Neural progenitor cell (in vitro differentiated cells): ENCODE results near the gene EHD2. TPM values are rescaled to one million over a fixed set of nuclear protein-coding genes. Genes with fewer than 3 reads are reported as not detected.
A peak's percentile ranks its signal among the peaks of the same experiment; 100 is the strongest.

Source experiments
- DNase-seq: peaks from one replicate; pipeline ENCODE4 v3.0.0-alpha.2; 2016; ENCODE audit warnings: low spot score
- H2AFZ ChIP-seq: fragments of 200-600 bp; sonication (generic); replicated peaks from 2 replicates; pipeline ENCODE4 v1.6.1; 2016; ENCODE audit warnings: antibody characterized with exemption
- H3F3A ChIP-seq: fragments of 200-600 bp; sonication (generic); 2 replicates; pipeline ENCODE4 v1.6.1; 2016; ENCODE audit warnings: antibody characterized with exemption, low read depth
- H3K27ac ChIP-seq: fragments of 200-600 bp; sonication (generic); 2 replicates; pipeline ENCODE4 v1.5.1; 2016; ENCODE audit warnings: mild to moderate bottlenecking
- H3K27me3 ChIP-seq: fragments of 200-600 bp; sonication (generic); 2 replicates; pipeline ENCODE4 v1.6.1; 2016; ENCODE audit warnings: mild to moderate bottlenecking, moderate library complexity
- H3K36me3 ChIP-seq: fragments of 200-600 bp; sonication (generic); 2 replicates; pipeline ENCODE4 v1.5.1; 2016
- H3K4me1 ChIP-seq: fragments of 200-600 bp; sonication (generic); 2 replicates; pipeline ENCODE4 v1.6.1; 2016; ENCODE audit warnings: mixed run types
- H3K4me2 ChIP-seq: fragments of 200-600 bp; sonication (generic); 2 replicates; pipeline ENCODE4 v1.6.1; 2016
- H3K4me3 ChIP-seq: fragments of 200-600 bp; sonication (generic); 2 replicates; pipeline ENCODE4 v1.5.1; 2016
- H3K79me2 ChIP-seq: fragments of 200-600 bp; sonication (generic); 2 replicates; pipeline ENCODE4 v1.6.1; 2016; ENCODE audit warnings: low read depth
- H3K9ac ChIP-seq: fragments of 200-600 bp; sonication (generic); 2 replicates; pipeline ENCODE4 v1.6.1; 2016
- H3K9me3 ChIP-seq: fragments of 200-600 bp; sonication (generic); 2 replicates; pipeline ENCODE4 v1.5.1; 2016; ENCODE audit warnings: low read depth
- H4K20me1 ChIP-seq: fragments of 200-600 bp; sonication (generic); 2 replicates; pipeline ENCODE4 v1.6.1; 2016; ENCODE audit warnings: low read depth
- H3K27ac Mint-ChIP-seq: 3 replicates; pipeline ENCODE4 v1.8.0; 2021; ENCODE audit warnings: mixed read lengths
- H3K27me3 Mint-ChIP-seq: 2 replicates; pipeline ENCODE4 v1.8.0; 2022; ENCODE audit warnings: low read depth, mild to moderate bottlenecking, inconsistent platforms, moderate library complexity, mixed read lengths; ENCODE audit not compliant: insufficient read depth
- H3K36me3 Mint-ChIP-seq: 3 replicates; pipeline ENCODE4 v1.8.0; 2021; ENCODE audit warnings: mixed read lengths
- H3K4me1 Mint-ChIP-seq: 3 replicates; pipeline ENCODE4 v1.8.0; 2021; ENCODE audit warnings: mixed read lengths
- H3K4me3 Mint-ChIP-seq: 3 replicates; pipeline ENCODE4 v1.8.0; 2021; ENCODE audit warnings: mild to moderate bottlenecking, moderate library complexity, mixed read lengths
- H3K9me3 Mint-ChIP-seq: 3 replicates; pipeline ENCODE4 v1.8.0; 2020; ENCODE audit warnings: mixed read lengths
- CTCF ChIP-seq: fragments of 200-600 bp; sonication (generic); IDR thresholded peaks from 2 replicates; pipeline ENCODE4 v1.5.1; 2017; ENCODE audit warnings: antibody characterized with exemption, mild to moderate bottlenecking
- EZH2 ChIP-seq: fragments of 200-600 bp; sonication (generic); IDR thresholded peaks from 2 replicates; pipeline ENCODE4 v1.6.1; 2017; ENCODE audit warnings: antibody characterized with exemption, mild to moderate bottlenecking, moderate library complexity
- EZH2phosphoT487 ChIP-seq: fragments of 200-600 bp; sonication (generic); IDR thresholded peaks from 2 replicates; pipeline ENCODE4 v1.6.1; 2017; ENCODE audit warnings: antibody characterized with exemption
- total RNA-seq: library from RNA; depleted of rRNA; stranded (reverse); fragments of >200 nt; gene quantifications from 2 replicates; pipeline ENCODE4 v1.2.3, GENCODE V29; 2015; ENCODE audit warnings: low replicate concordance

The EHD2 gene
- total RNA-seq, 1 donor from 2014 or later, result 1.5 TPM

GRCh38 chr19:47681388-47681787 is 31.8 kb upstream of the EHD2 start:
- Histone ChIP-seq H3K36me3 (no peaks in the 10 kb centered on the region), H3K9me3 (no peaks in the 10 kb centered on the region), H2AFZ (no peak overlapping the region), H3K9ac (no peak overlapping the region), H3F3A (no peaks in the 10 kb centered on the region), H3K4me2 (no peak overlapping the region), H3K4me1 (no peaks in the 10 kb centered on the region), H3K79me2 (no peaks in the 10 kb centered on the region), H3K4me3 (no peak overlapping the region), H4K20me1 (peaks cover 13% of the 10 kb centered on the region), H3K27ac (no peak overlapping the region), H3K27me3 (no peaks in the 10 kb centered on the region)
- peaks cover 27% of the 10 kb centered on the region for H3K36me3 Mint-ChIP-seq
- no peaks in the 10 kb centered on the region for H3K4me1 Mint-ChIP-seq
- no peak overlapping the region for H3K4me3 Mint-ChIP-seq
- H3K27ac Mint-ChIP-seq, result peak overlapping the region; percentile 18
- H3K9me3 Mint-ChIP-seq, result no peaks in the 10 kb centered on the region
- peaks cover 4% of the 10 kb centered on the region for H3K27me3 Mint-ChIP-seq
- no peak for TF ChIP-seq EZH2phosphoT487
- TF ChIP-seq CTCF, result no peak
- TF ChIP-seq EZH2, result no peak
- DNase-seq, result no peak

GRCh38 chr19:47681936-47682335 is 31.3 kb upstream of the EHD2 start:
- Histone ChIP-seq H3K4me2 (no peak overlapping the region), H3K4me1 (no peaks in the 10 kb centered on the region), H3K36me3 (no peaks in the 10 kb centered on the region), H3K9ac (no peak overlapping the region), H2AFZ (no peak overlapping the region), H3K79me2 (no peaks in the 10 kb centered on the region), H4K20me1 (peaks cover 16% of the 10 kb centered on the region), H3K27ac (no peak overlapping the region), H3K9me3 (no peaks in the 10 kb centered on the region), H3K27me3 (no peaks in the 10 kb centered on the region), H3K4me3 (no peak overlapping the region), H3F3A (no peaks in the 10 kb centered on the region)
- TF ChIP-seq EZH2phosphoT487, result no peak
- TF ChIP-seq EZH2, result no peak
- TF ChIP-seq CTCF, result no peak
- H3K27ac Mint-ChIP-seq, result no peak overlapping the region
- no peak for DNase-seq
- H3K27me3 Mint-ChIP-seq, result peaks cover 4% of the 10 kb centered on the region
- peaks cover 26% of the 10 kb centered on the region for H3K36me3 Mint-ChIP-seq
- H3K4me3 Mint-ChIP-seq, result no peak overlapping the region
- H3K9me3 Mint-ChIP-seq, result no peaks in the 10 kb centered on the region
- H3K4me1 Mint-ChIP-seq, result no peaks in the 10 kb centered on the region

- no peaks in the 10 kb centered on the region for H3K9me3 Mint-ChIP-seq
- Histone ChIP-seq H2AFZ (no peak overlapping the region), H3K27me3 (no peaks in the 10 kb centered on the region), H3K36me3 (no peaks in the 10 kb centered on the region), H4K20me1 (peaks cover 26% of the 10 kb centered on the region), H3K27ac (no peak overlapping the region), H3K9me3 (no peaks in the 10 kb centered on the region), H3K9ac (no peak overlapping the region), H3K4me1 (no peaks in the 10 kb centered on the region), H3K4me2 (no peak overlapping the region), H3K79me2 (no peaks in the 10 kb centered on the region), H3F3A (no peaks in the 10 kb centered on the region), H3K4me3 (no peak overlapping the region)
- no peak overlapping the region for H3K27ac Mint-ChIP-seq
- DNase-seq, result no peak
- no peak overlapping the region for H3K4me3 Mint-ChIP-seq
- H3K36me3 Mint-ChIP-seq, result peaks cover 23% of the 10 kb centered on the region
- H3K4me1 Mint-ChIP-seq, result no peaks in the 10 kb centered on the region
- H3K27me3 Mint-ChIP-seq, result peaks cover 4% of the 10 kb centered on the region
- no peak for TF ChIP-seq EZH2
- TF ChIP-seq CTCF, result no peak
- no peak for TF ChIP-seq EZH2phosphoT487
Observed at GRCh38 chr19:47682939-47683338, 30.3 kb upstream of the EHD2 start.
